Erythroblast (primary cell): Measurements from ENCODE around the gene CD3E.

Experiments used
- GATA1 ChIP-seq: IDR thresholded peaks from 2 replicates; pipeline ENCODE4 v1.6.1; 2011; ENCODE audit warnings: low read depth, mild to moderate bottlenecking, control low read depth, low read length, moderate library complexity
- POLR2A ChIP-seq: IDR thresholded peaks from 2 replicates; pipeline ENCODE4 v1.6.1; 2011; ENCODE audit warnings: mild to moderate bottlenecking, low read length

DNA sequence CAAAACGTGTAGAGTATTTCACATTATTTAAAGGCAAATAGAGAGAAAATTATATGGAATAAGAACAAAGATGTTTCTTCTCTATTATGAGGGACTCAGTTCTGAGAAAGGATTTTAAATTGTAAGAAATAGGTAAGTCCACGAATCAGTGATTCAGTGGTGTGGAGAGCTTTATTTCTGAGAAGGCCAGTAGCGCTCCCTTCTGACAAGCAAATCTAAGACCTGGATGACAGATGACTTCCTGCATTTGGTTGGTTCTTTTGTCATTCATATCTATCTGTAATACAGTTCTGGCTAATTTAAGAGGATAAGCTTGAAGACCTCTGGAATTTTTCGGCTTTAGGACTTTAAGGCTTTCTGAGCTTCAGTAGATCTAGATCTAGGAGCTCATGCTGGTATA lies 7.0 kb downstream of the CD3E start:
- no peak for TF ChIP-seq POLR2A
- no peak for TF ChIP-seq GATA1
